ENCODE measurements around the gene TMC7. TPM values are rescaled to one million over a fixed set of nuclear protein-coding genes. Genes with fewer than 3 reads are reported as not detected.

TMC7 gene
- total and polyA plus RNA-seq, 2 of the 8 experiments (the other 6 are each of a cell fraction or from before 2014, with no cell fraction given) = 2.3 to 2.6 TPM

DNA sequence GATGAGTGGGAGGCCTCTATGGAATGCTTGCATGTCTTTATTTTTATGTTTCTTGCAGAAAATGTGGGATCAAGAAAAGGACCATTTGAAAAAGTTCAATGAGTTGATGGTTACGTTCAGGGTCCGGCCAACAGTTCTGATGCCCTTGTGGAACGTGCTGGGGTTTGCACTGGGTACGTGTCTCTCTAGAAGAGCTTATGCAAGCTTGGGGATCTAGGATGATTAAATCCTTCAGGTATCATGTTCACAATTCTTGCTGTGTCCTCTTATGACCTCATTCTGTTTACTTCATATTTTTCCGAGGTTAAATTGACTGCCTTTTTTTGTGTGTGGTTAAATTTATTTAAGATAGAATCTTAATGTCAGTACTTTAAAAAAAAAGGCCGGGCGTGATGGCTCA lies 90.1 kb downstream of the TMC7 start:
- Histone ChIP-seq H2BK20ac (ENCODE audit: low read length) (no peak overlapping the region), H2BK120ac (replicated peaks; ENCODE audit: low read depth, low read length) (no peak overlapping the region), H3K18ac (ENCODE audit: extremely low read depth, low read length) (no peak overlapping the region), H3K9ac (replicated peaks in 1 of 4; ENCODE audit: extremely low read depth in 1 of 4, low read depth in 3 of 4, low read length in 3 of 4) (no peak overlapping the region), H3K79me1 (ENCODE audit: low read depth, low read length) (no peaks in the 10 kb centered on the region), H3K27ac (ENCODE audit: low read depth, low read length) (no peak overlapping the region), H3K36me3 (ENCODE audit: control insufficient read depth in 2 of 4, insufficient read depth in 4 of 4, low read length in 3 of 4) (peaks cover 3 to 18% (median 4%) of the 10 kb centered on the region in 4 experiments; a peak in 5 of 8 replicates), H2BK12ac (ENCODE audit: low read depth, low read length) (no peak overlapping the region), H3K79me2 (ENCODE audit: control insufficient read depth in 1 of 2, insufficient read depth in 2 of 2, low read length in 2 of 2) (peaks cover 0 to 2% of the 10 kb centered on the region in 2 experiments; a peak in 2 of 4 replicates), H2AK5ac (ENCODE audit: low read depth, low read length) (no peak overlapping the region), H4K91ac (replicated peaks; ENCODE audit: insufficient read length, low read length) (no peak overlapping the region), H4K8ac (ENCODE audit: extremely low read depth, insufficient read depth, low read length) (no peak overlapping the region), H3K4ac (replicated peaks; ENCODE audit: insufficient read length, low read depth, low read length) (no peak overlapping the region), H3K23ac (ENCODE audit: insufficient read length) (no peak overlapping the region), H3K27me3 (replicated peaks in 1 of 4; ENCODE audit: control insufficient read depth in 3 of 4, extremely low read depth in 1 of 4, insufficient read depth in 3 of 4, low read length in 3 of 4) (no peaks in the 10 kb centered on the region), H4K5ac (ENCODE audit: insufficient read length, low read depth, low read length) (no peak overlapping the region), H3K4me1 (replicated peaks in 1 of 4; ENCODE audit: control insufficient read depth in 3 of 4, insufficient read depth in 4 of 4, low read length in 3 of 4) (no peaks in the 10 kb centered on the region), H2AFZ (ENCODE audit: low read length) (no peak overlapping the region), H3K4me2 (ENCODE audit: insufficient read depth in 1 of 2, low read depth in 2 of 2, low read length in 2 of 2) (no peak overlapping the region), H4K20me1 (replicated peaks in 1 of 2; ENCODE audit: control insufficient read depth in 1 of 2, insufficient read depth in 2 of 2, low read length in 2 of 2) (no peaks in the 10 kb centered on the region), H3K14ac (ENCODE audit: insufficient read length) (no peak overlapping the region), H3K4me3 (ENCODE audit: extremely low read depth in 1 of 4, insufficient read depth in 2 of 4, low read depth in 3 of 4, low read length in 4 of 4) (no peak overlapping the region), H3K23me2 (ENCODE audit: low read depth, low read length) (no peaks in the 10 kb centered on the region), H2BK5ac (ENCODE audit: low read depth, low read length) (no peak overlapping the region), H2BK15ac (ENCODE audit: low read length) (no peak overlapping the region), H3K9me3 (ENCODE audit: insufficient read depth in 2 of 2, low read depth in 1 of 2, low read length in 1 of 2) (no peaks in the 10 kb centered on the region), H3K56ac (replicated peaks; ENCODE audit: insufficient read length, low read depth, low read length) (no peak overlapping the region)
- WGBS, 2 experiments (ENCODE audit: extremely low coverage in 1 of 2, insufficient coverage in 1 of 2, insufficient read length in 1 of 2, insufficient replicate concordance in 2 of 2, low coverage in 1 of 2, low lambda C conversion rate in 2 of 2, missing lambda C conversion rate in 1 of 2) = 81% methylated on average over 7 of the region's 7 CpGs; no CpG with 5 or more reads in 1 of the 2 experiments
- FAIRE-seq (no peak), DNase-seq (ENCODE audit: low read depth in 1 of 2, low spot score in 2 of 2) (no peak)
- CTCF ChIA-PET (ENCODE audit: partially characterized antibody) = interaction anchor here (1.4 to 2.3 kb wide), 2 partner anchors 13 to 90 kb away, joined by 9 read pairs; partner anchors contain the start of gene TMC7
- POLR2A ChIA-PET (ENCODE audit: partially characterized antibody) = interaction anchor here (1.2 kb wide), 1 partner anchor 12 kb away, joined by 3 read pairs; no protein-coding TSS in a partner anchor
- no peak for TF ChIP-seq SP2 (IDR thresholded peaks at IDR 0.05; ENCODE audit: low read length)
- no peak for TF ChIP-seq CTCF (IDR thresholded peaks at IDR 0.05; ENCODE audit: control extremely low read depth in 1 of 3, insufficient read depth in 1 of 3, low read depth in 1 of 3, low read length in 3 of 3)
- TF ChIP-seq KDM4A (IDR thresholded peaks at IDR 0.05; ENCODE audit: low read depth, low read length, severe bottlenecking) = no peak
- TF ChIP-seq SRF (IDR thresholded peaks at IDR 0.05; ENCODE audit: low read depth, low read length) = no peak
- TF ChIP-seq YY1 (IDR thresholded peaks at IDR 0.05; ENCODE audit: low read depth, low read length) = no peak
- TF ChIP-seq KDM5A (IDR thresholded peaks at IDR 0.05; ENCODE audit: low read length) = no peak
- no peak for TF ChIP-seq CREB1 (IDR thresholded peaks at IDR 0.05)
- no peak for TF ChIP-seq POU5F1 (IDR thresholded peaks at IDR 0.05; ENCODE audit: low read depth, low read length)
- TF ChIP-seq SP1 (IDR thresholded peaks at IDR 0.05; ENCODE audit: low read depth, low read length) = no peak
- no peak for TF ChIP-seq POLR2AphosphoS5 (IDR thresholded peaks at IDR 0.05; ENCODE audit: low read depth, low read length)
- no peak for TF ChIP-seq CBX8 (IDR thresholded peaks at IDR 0.05; ENCODE audit: borderline replicate concordance, low read depth, low read length)
- TF ChIP-seq SIN3A (conservative IDR thresholded peaks at IDR 0.05 in 1 of 2, IDR thresholded peaks at IDR 0.05 in 1 of 2; ENCODE audit: low read depth in 1 of 2, low read length in 2 of 2) = no peak

Data from H1 (cell line).